Smooth muscle cell (in vitro differentiated cells): ENCODE measurements around the gene HOXA3. TPM values are rescaled to one million over a fixed set of nuclear protein-coding genes. Genes with fewer than 3 reads are reported as not detected.

ENCODE experiments used
- DNase-seq: peaks from one replicate; lab custom pipeline; 2025; ENCODE audit not compliant: unreplicated experiment; lab: John Stamatoyannopoulos, UW
- H2AFZ ChIP-seq: fragments of 200-600 bp; sonication (generic); 2 replicates; pipeline ENCODE4 v1.6.0; 2016; ENCODE audit warnings: antibody characterized with exemption, low read depth, mild to moderate bottlenecking
- H3F3A ChIP-seq: fragments of 200-600 bp; sonication (generic); 2 replicates; pipeline ENCODE4 v1.6.0; 2017; ENCODE audit warnings: antibody characterized with exemption, low read depth
- H3K27ac ChIP-seq: fragments of 200-600 bp; sonication (generic); 2 replicates; pipeline ENCODE4 v1.5.1; 2016; ENCODE audit warnings: low read depth, mild to moderate bottlenecking
- H3K27me3 ChIP-seq: fragments of 200-600 bp; sonication (generic); 2 replicates; pipeline ENCODE4 v1.6.1; 2016; ENCODE audit warnings: low read depth, mild to moderate bottlenecking
- H3K36me3 ChIP-seq: fragments of 200-600 bp; sonication (generic); 2 replicates; pipeline ENCODE4 v1.5.1; 2016; ENCODE audit warnings: low read depth
- H3K4me1 ChIP-seq: fragments of 200-600 bp; sonication (generic); 2 replicates; pipeline ENCODE4 v1.5.1; 2016; ENCODE audit warnings: low read depth
- H3K4me2 ChIP-seq: fragments of 200-600 bp; sonication (generic); 2 replicates; pipeline ENCODE4 v1.6.0; 2016; ENCODE audit warnings: mild to moderate bottlenecking
- H3K4me3 ChIP-seq: fragments of 200-600 bp; sonication (generic); 2 replicates; pipeline ENCODE4 v1.5.1; 2016; ENCODE audit warnings: mild to moderate bottlenecking
- H3K79me2 ChIP-seq: fragments of 200-600 bp; sonication (generic); 2 replicates; pipeline ENCODE4 v1.6.0; 2016; ENCODE audit warnings: low read depth, mild to moderate bottlenecking
- H3K9ac ChIP-seq: fragments of 200-600 bp; sonication (generic); 2 replicates; pipeline ENCODE4 v1.6.0; 2016; ENCODE audit warnings: low read depth
- H3K9me3 ChIP-seq: fragments of 200-600 bp; sonication (generic); replicated peaks from 2 replicates; pipeline ENCODE4 v1.5.1; 2016; ENCODE audit warnings: low read depth
- H4K20me1 ChIP-seq: fragments of 200-600 bp; sonication (generic); 2 replicates; pipeline ENCODE4 v1.6.0; 2016; ENCODE audit warnings: low read depth
- WGBS: methylation state at CpG from one replicate; pipeline ENCODE4 v1.1.7; 2016; ENCODE audit warnings: low lambda C conversion rate; 5-methylcytosine and 5-hydroxymethylcytosine counted together
- polyA plus RNA-seq: library from polyadenylated mRNA; unstranded; fragments of >200 nt; fragmentation: Nextera tagmentation; extraction: Ambion mirVana; gene quantifications from 2 replicates; pipeline ENCODE4 v1.2.1, GENCODE V29; 2016
- total RNA-seq: library from RNA; depleted of rRNA; stranded (reverse); fragments of >200 nt; gene quantifications from 2 replicates; pipeline ENCODE4 v1.2.3, GENCODE V29; 2014
- TF ChIP-seq, protein P1 (sequence below): fragments of 200-600 bp; sonication (generic); IDR thresholded peaks from 2 replicates; pipeline ENCODE4 v1.5.1; 2017; ENCODE audit warnings: borderline replicate concordance, mild to moderate bottlenecking, antibody characterized with exemption; ENCODE audit not compliant: insufficient read depth, poor library complexity, severe bottlenecking

Gene HOXA3
- total and polyA plus RNA-seq, 2 experiments from 2014 or later = 0.13 to 0.31 TPM

DNA sequence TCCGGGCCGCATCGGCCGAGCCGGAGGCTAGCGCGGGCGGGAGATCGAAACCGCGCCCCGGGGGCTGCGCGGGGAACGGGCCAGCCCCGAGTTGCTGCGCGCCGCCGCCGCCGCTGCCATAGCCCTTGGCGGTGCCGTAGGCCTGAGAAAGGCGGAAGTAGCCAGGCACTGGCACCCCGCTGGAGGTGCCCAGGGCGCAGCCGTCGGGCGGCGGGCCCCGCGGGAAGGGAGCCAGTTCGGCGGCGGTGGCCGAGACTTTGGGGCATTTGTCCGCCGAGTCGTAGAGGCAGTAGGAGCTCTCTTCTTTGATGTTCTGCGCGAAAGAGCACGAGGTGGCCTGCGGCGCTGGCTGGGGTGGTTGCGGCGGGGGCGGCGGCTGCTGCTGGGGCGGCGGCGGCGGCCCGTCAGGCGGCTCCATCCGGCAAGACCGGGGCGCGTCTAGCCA, 21.1 kb upstream of the HOXA3 start:
- Histone ChIP-seq H3K4me1 (no peaks in the 10 kb centered on the region), H3K4me3 (peak overlapping the region; percentile 67), H3K9me3 (no peaks in the 10 kb centered on the region), H4K20me1 (peaks cover 40% of the 10 kb centered on the region), H3K9ac (peak overlapping the region; percentile 88), H3K36me3 (no peaks in the 10 kb centered on the region), H3K4me2 (peak overlapping the region; percentile 89), H2AFZ (no peak overlapping the region), H3K27ac (peak overlapping the region; percentile 95), H3F3A (peaks cover 4% of the 10 kb centered on the region), H3K27me3 (peaks cover 25% of the 10 kb centered on the region), H3K79me2 (peaks cover 100% of the 10 kb centered on the region)
- TF ChIP-seq, protein P1, sequence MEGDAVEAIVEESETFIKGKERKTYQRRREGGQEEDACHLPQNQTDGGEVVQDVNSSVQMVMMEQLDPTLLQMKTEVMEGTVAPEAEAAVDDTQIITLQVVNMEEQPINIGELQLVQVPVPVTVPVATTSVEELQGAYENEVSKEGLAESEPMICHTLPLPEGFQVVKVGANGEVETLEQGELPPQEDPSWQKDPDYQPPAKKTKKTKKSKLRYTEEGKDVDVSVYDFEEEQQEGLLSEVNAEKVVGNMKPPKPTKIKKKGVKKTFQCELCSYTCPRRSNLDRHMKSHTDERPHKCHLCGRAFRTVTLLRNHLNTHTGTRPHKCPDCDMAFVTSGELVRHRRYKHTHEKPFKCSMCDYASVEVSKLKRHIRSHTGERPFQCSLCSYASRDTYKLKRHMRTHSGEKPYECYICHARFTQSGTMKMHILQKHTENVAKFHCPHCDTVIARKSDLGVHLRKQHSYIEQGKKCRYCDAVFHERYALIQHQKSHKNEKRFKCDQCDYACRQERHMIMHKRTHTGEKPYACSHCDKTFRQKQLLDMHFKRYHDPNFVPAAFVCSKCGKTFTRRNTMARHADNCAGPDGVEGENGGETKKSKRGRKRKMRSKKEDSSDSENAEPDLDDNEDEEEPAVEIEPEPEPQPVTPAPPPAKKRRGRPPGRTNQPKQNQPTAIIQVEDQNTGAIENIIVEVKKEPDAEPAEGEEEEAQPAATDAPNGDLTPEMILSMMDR = no peak
- no peak for DNase-seq
- under 1% methylated on average over 50 of the region's 59 CpGs for WGBS

DNA sequence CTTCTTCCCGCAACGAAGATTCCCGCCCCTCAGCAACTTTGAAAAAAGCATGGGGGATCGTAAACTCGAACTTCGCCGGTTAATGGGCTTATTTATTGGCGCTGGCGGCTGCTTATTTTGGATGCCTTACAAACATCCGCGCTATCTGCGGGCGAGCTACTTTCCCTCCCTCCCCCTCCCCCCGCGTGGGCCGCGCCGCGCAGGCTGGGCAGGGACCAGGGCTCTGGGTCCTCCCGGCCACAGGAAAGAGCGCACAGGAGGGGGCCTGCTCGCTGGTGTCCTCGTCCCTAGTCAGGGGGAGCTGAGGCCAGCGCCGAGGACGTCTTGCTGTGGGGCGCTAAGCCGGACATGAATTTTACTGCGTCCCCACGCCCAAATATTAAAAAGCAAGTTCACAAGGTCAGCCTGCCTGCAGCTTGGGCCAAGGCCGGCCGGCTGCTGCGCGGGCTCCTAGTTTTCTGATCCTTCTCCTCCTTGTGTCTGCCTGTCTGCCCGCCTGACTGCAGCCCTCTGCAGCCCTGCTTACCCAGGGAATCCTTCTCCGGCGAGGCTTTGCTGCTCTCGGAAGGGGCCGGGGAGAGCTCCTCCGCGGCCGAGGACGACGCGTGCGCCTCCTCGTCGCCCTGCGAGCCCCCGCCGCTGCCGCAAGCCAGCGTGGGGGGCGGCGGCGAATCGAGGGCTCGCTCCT, 20.6 kb upstream of the HOXA3 start:
- Histone ChIP-seq H3K9ac (peak overlapping the region; percentile 88), H3K79me2 (peaks cover 100% of the 10 kb centered on the region), H3K4me1 (no peaks in the 10 kb centered on the region), H3K4me2 (peak overlapping the region; percentile 89), H3K27me3 (peaks cover 25% of the 10 kb centered on the region), H4K20me1 (peaks cover 35% of the 10 kb centered on the region), H3K9me3 (no peaks in the 10 kb centered on the region), H3K4me3 (peak overlapping the region; percentile 67), H2AFZ (no peak overlapping the region), H3F3A (peaks cover 7% of the 10 kb centered on the region), H3K36me3 (no peaks in the 10 kb centered on the region), H3K27ac (peak overlapping the region; percentile 95)
- DNase-seq = no peak
- TF ChIP-seq, protein P1 = no peak
- WGBS = under 1% methylated on average over 40 of the region's 58 CpGs

DNA sequence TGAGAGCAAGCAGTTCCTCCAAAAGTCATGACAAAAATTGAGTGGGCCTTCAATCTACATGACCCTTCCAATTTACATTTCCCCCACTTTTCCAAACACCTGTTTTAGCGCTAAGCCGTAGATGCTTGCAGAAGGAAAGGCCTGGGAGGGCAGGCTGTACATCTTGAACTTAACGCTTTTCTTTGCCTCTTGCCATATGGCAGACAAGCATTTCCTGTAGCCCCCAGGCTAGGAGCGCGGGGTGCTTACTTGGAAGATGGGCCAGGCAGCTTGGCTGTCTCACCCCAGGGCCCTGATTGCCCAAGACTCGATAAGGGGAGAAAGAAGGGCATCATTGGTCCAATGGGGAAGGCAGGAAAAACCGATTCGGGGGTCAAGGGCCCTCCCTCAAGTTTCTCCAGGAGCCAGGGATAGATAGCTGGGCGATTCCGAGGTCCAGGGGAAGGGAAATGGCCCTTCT, 20.0 kb upstream of the HOXA3 start:
- Histone ChIP-seq H3K27ac (peak overlapping the region; percentile 95), H3K4me3 (peak overlapping the region; percentile 67), H3K4me2 (peak overlapping the region; percentile 89), H3K9ac (peak overlapping the region; percentile 88), H3K36me3 (no peaks in the 10 kb centered on the region), H4K20me1 (peaks cover 35% of the 10 kb centered on the region), H3K27me3 (peaks cover 30% of the 10 kb centered on the region), H3K4me1 (no peaks in the 10 kb centered on the region), H3F3A (peaks cover 7% of the 10 kb centered on the region), H3K9me3 (no peaks in the 10 kb centered on the region), H2AFZ (no peak overlapping the region), H3K79me2 (peaks cover 100% of the 10 kb centered on the region)
- DNase-seq = no peak
- TF ChIP-seq, protein P1 = no peak
- WGBS = 6% methylated on average over 10 of the region's 10 CpGs
